ENCODE results near the gene RPL4.

Gene RPL4

DNA sequence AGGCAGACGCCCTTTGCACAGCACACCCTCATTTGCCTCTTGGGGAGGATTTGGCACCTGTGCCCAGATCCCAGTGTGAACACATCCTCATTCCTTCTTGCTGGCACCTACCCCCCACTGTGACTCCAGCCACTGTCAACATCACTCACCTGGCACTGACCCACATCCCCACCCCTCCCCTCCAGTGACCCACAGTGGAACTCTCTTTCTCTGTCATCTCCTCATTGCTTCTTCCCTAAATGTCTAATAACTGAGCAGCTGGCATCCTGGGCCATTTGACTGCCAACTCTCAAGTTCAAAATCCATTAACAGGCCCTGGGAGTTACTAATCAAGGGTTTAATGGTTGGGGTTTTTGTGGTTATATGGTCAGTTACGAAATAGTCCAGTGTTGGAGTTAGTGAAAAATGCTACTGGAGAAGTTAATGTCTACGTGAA is 21.5 kb downstream of the RPL4 start:
- Histone ChIP-seq H3K9me3 (ENCODE audit: control insufficient read depth, low read length) (no peaks in the 10 kb centered on the region), H3K4me1 (ENCODE audit: control insufficient read depth, insufficient read depth, low read depth, low read length) (peaks cover 5% of the 10 kb centered on the region), H3K4ac (ENCODE audit: low read depth in 1 of 2, low read length in 2 of 2) (no peak overlapping the region), H4K91ac (ENCODE audit: low read length) (no peak overlapping the region), H3K27ac (ENCODE audit: low read length, poor library complexity, severe bottlenecking) (no peak overlapping the region), H3K23ac (ENCODE audit: low read length in 2 of 2) (no peak overlapping the region), H2BK12ac (ENCODE audit: low read length in 2 of 2) (no peak overlapping the region), H3K79me1 (replicated peaks; ENCODE audit: low read length, poor library complexity, severe bottlenecking) (peaks cover 27% of the 10 kb centered on the region), H2BK5ac (ENCODE audit: low read depth, low read length, poor library complexity, severe bottlenecking) (no peak overlapping the region), H3K14ac (ENCODE audit: low read length in 2 of 2) (no peak overlapping the region), H2BK15ac (ENCODE audit: low read depth, poor library complexity, severe bottlenecking) (no peak overlapping the region), H2AK5ac (ENCODE audit: low read length, severe bottlenecking) (no peak overlapping the region), H3K4me3 (ENCODE audit: insufficient read depth in 1 of 2, low read depth in 1 of 2, low read length in 2 of 2) (no peak overlapping the region), H3K9ac (ENCODE audit: low read length) (no peak overlapping the region), H4K8ac (ENCODE audit: low read length) (no peak overlapping the region), H3K18ac (ENCODE audit: low read depth in 1 of 2, low read length in 2 of 2) (no peak overlapping the region), H2BK120ac (ENCODE audit: low read depth, low read length) (no peak overlapping the region), H3K27me3 (ENCODE audit: control insufficient read depth in 1 of 2, insufficient read depth in 1 of 2, low read length in 2 of 2) (no peaks in the 10 kb centered on the region), H2AFZ (ENCODE audit: low read depth, low read length) (no peak overlapping the region), H3K36me3 (ENCODE audit: control insufficient read depth in 1 of 2, insufficient read depth in 2 of 2, low read depth in 1 of 2, low read length in 2 of 2) (peaks cover 33 to 60% of the 10 kb centered on the region in 2 experiments), H3K4me2 (ENCODE audit: low read length, poor library complexity, severe bottlenecking) (no peak overlapping the region)
- DNase-seq, result peak; percentile 69
- 88% methylated on average over 3 of the region's 3 CpGs for WGBS

DNA sequence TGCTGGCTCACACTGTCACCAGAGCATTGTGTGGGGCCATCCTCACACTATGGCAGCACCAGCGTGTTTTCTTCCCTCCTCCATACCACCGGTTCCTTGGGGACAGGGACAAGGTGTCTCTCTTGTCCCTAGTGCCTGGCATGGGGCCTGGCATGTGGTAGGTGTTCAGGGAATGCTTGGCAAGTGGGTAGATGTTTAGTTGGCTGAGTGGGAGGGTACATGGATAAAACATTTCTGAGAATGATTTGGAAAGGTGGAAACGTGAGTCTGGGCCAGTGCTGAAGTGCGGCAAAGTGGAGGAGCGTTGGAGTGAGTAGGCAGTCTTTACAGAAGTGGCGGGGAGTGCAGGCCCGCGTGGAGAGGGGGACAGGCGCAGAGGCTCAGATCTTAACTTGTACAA is 22.1 kb downstream of the RPL4 start:
- Histone ChIP-seq H3K23ac (ENCODE audit: low read length in 2 of 2) (no peak overlapping the region), H2BK120ac (ENCODE audit: low read depth, low read length) (no peak overlapping the region), H4K8ac (ENCODE audit: low read length) (no peak overlapping the region), H2AFZ (ENCODE audit: low read depth, low read length) (no peak overlapping the region), H3K79me1 (replicated peaks; ENCODE audit: low read length, poor library complexity, severe bottlenecking) (peaks cover 31% of the 10 kb centered on the region), H2BK15ac (ENCODE audit: low read depth, poor library complexity, severe bottlenecking) (no peak overlapping the region), H2AK5ac (ENCODE audit: low read length, severe bottlenecking) (no peak overlapping the region), H3K36me3 (ENCODE audit: control insufficient read depth in 1 of 2, insufficient read depth in 2 of 2, low read depth in 1 of 2, low read length in 2 of 2) (peaks cover 32 to 54% of the 10 kb centered on the region in 2 experiments), H2BK5ac (ENCODE audit: low read depth, low read length, poor library complexity, severe bottlenecking) (no peak overlapping the region), H3K4me2 (ENCODE audit: low read length, poor library complexity, severe bottlenecking) (no peak overlapping the region), H2BK12ac (ENCODE audit: low read length in 2 of 2) (no peak overlapping the region), H3K4me3 (ENCODE audit: insufficient read depth in 1 of 2, low read depth in 1 of 2, low read length in 2 of 2) (no peak overlapping the region), H3K4me1 (ENCODE audit: control insufficient read depth, insufficient read depth, low read depth, low read length) (peaks cover 5% of the 10 kb centered on the region), H3K9ac (ENCODE audit: low read length) (no peak overlapping the region), H3K9me3 (ENCODE audit: control insufficient read depth, low read length) (no peaks in the 10 kb centered on the region), H3K27ac (ENCODE audit: low read length, poor library complexity, severe bottlenecking) (no peak overlapping the region), H3K4ac (ENCODE audit: low read depth in 1 of 2, low read length in 2 of 2) (no peak overlapping the region), H3K27me3 (ENCODE audit: control insufficient read depth in 1 of 2, insufficient read depth in 1 of 2, low read length in 2 of 2) (no peaks in the 10 kb centered on the region), H3K14ac (ENCODE audit: low read length in 2 of 2) (no peak overlapping the region), H3K18ac (ENCODE audit: low read depth in 1 of 2, low read length in 2 of 2) (no peak overlapping the region), H4K91ac (ENCODE audit: low read length) (no peak overlapping the region)
- DNase-seq, result no peak
- 97% methylated on average over 5 of the region's 9 CpGs for WGBS

DNA sequence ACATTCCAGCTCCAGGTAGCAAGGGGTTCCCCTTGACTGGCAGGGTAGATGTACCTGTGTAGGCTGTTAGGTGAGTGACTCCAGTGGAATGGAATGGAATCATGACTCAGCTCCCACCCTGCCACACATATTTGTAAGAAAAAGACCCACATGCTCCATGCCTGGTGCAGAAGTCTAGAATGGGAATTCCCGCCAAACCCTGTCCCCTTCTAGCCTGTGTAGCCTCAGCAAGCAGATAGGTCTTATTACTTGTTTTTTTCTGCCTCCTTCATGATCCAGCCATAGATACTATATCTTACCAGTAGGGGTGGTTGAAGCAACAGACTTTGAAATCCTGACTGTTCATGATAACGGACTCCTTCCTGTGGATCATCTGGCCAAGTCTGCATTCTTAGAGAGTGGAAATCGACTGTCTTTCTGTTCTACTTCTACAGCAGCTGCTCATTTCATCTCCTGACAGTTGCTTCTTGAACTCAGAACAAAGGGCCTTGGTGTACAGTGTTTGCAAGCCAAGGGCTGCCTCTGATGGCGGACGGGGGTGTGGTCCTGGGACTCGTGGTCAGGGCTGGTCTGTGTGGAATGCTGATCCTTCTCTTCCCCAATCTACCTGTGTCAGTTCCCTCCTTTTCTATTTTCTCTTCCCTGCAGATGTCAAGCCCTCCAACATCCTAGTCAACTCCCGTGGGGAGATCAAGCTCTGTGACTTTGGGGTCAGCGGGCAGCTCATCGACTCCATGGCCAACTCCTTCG is 23.4 kb downstream of the RPL4 start:
- H3K9ac ChIP-seq (ENCODE audit: low read length), result no peak overlapping the region
- no peak overlapping the region for H2BK15ac ChIP-seq (ENCODE audit: low read depth, poor library complexity, severe bottlenecking)
- peaks cover 5% of the 10 kb centered on the region for H3K4me1 ChIP-seq (ENCODE audit: control insufficient read depth, insufficient read depth, low read depth, low read length)
- no peak overlapping the region for H4K91ac ChIP-seq (ENCODE audit: low read length)
- H3K4ac ChIP-seq (ENCODE audit: low read depth in 1 of 2, low read length in 2 of 2), result no peak overlapping the region
- H2AFZ ChIP-seq (ENCODE audit: low read depth, low read length), result no peak overlapping the region
- no peak overlapping the region for H3K27ac ChIP-seq (ENCODE audit: low read length, poor library complexity, severe bottlenecking)
- H3K4me2 ChIP-seq (ENCODE audit: low read length, poor library complexity, severe bottlenecking), result no peak overlapping the region
- no peak overlapping the region for H2BK5ac ChIP-seq (ENCODE audit: low read depth, low read length, poor library complexity, severe bottlenecking)
- no peak overlapping the region for H3K4me3 ChIP-seq (ENCODE audit: insufficient read depth in 1 of 2, low read depth in 1 of 2, low read length in 2 of 2)
- DNase-seq, result no peak
- H2BK120ac ChIP-seq (ENCODE audit: low read depth, low read length), result no peak overlapping the region
- H3K36me3 ChIP-seq (ENCODE audit: control insufficient read depth in 1 of 2, insufficient read depth in 2 of 2, low read depth in 1 of 2, low read length in 2 of 2), result peaks cover 31 to 43% of the 10 kb centered on the region in 2 experiments
- no peak overlapping the region for H3K14ac ChIP-seq (ENCODE audit: low read length in 2 of 2)
- H4K8ac ChIP-seq (ENCODE audit: low read length), result no peak overlapping the region
- no peak overlapping the region for H2AK5ac ChIP-seq (ENCODE audit: low read length, severe bottlenecking)
- WGBS, result 95% methylated on average over 9 of the region's 10 CpGs
- no peaks in the 10 kb centered on the region for H3K27me3 ChIP-seq (ENCODE audit: control insufficient read depth in 1 of 2, insufficient read depth in 1 of 2, low read length in 2 of 2)
- H3K18ac ChIP-seq (ENCODE audit: low read depth in 1 of 2, low read length in 2 of 2), result no peak overlapping the region
- H3K23ac ChIP-seq (ENCODE audit: low read length in 2 of 2), result no peak overlapping the region
- H2BK12ac ChIP-seq (ENCODE audit: low read length in 2 of 2), result no peak overlapping the region
- peaks cover 30% of the 10 kb centered on the region for H3K79me1 ChIP-seq (replicated peaks; ENCODE audit: low read length, poor library complexity, severe bottlenecking)
- H3K9me3 ChIP-seq (ENCODE audit: control insufficient read depth, low read length), result no peaks in the 10 kb centered on the region

DNA sequence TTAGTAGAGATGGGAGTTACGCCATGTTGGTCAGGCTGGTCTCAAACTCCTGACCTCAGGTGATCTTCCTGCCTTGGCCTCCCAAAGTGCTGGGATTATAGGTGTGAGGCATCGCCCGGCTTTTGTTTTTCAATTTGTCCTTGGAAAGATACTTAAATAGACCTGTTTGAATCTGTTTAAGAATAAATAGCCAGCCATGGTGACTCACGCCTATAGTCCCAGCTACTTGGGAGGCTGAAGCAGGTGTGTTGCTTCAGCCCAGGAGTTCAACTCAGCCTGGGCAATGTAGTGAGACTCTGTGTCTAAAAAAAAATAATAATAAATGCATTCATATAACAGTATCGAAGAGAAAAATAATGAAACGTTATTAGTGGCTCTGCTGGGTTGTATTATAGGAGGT is 24.4 kb downstream of the RPL4 start:
- 100% methylated on average over 4 of the region's 6 CpGs for WGBS
- Histone ChIP-seq H2BK120ac (ENCODE audit: low read depth, low read length) (no peak overlapping the region), H3K4ac (ENCODE audit: low read depth in 1 of 2, low read length in 2 of 2) (no peak overlapping the region), H3K18ac (ENCODE audit: low read depth in 1 of 2, low read length in 2 of 2) (no peak overlapping the region), H2BK5ac (ENCODE audit: low read depth, low read length, poor library complexity, severe bottlenecking) (no peak overlapping the region), H4K8ac (ENCODE audit: low read length) (no peak overlapping the region), H2AK5ac (ENCODE audit: low read length, severe bottlenecking) (no peak overlapping the region), H3K23ac (ENCODE audit: low read length in 2 of 2) (no peak overlapping the region), H3K79me1 (replicated peaks; ENCODE audit: low read length, poor library complexity, severe bottlenecking) (peaks cover 25% of the 10 kb centered on the region), H2AFZ (ENCODE audit: low read depth, low read length) (no peak overlapping the region), H2BK12ac (ENCODE audit: low read length in 2 of 2) (no peak overlapping the region), H3K27me3 (ENCODE audit: control insufficient read depth in 1 of 2, insufficient read depth in 1 of 2, low read length in 2 of 2) (no peaks in the 10 kb centered on the region), H2BK15ac (ENCODE audit: low read depth, poor library complexity, severe bottlenecking) (no peak overlapping the region), H3K36me3 (ENCODE audit: control insufficient read depth in 1 of 2, insufficient read depth in 2 of 2, low read depth in 1 of 2, low read length in 2 of 2) (peaks cover 28 to 33% of the 10 kb centered on the region in 2 experiments), H3K4me1 (ENCODE audit: control insufficient read depth, insufficient read depth, low read depth, low read length) (peaks cover 5% of the 10 kb centered on the region), H3K14ac (ENCODE audit: low read length in 2 of 2) (no peak overlapping the region), H3K9me3 (ENCODE audit: control insufficient read depth, low read length) (no peaks in the 10 kb centered on the region), H3K27ac (ENCODE audit: low read length, poor library complexity, severe bottlenecking) (no peak overlapping the region), H3K4me2 (ENCODE audit: low read length, poor library complexity, severe bottlenecking) (no peak overlapping the region), H3K9ac (ENCODE audit: low read length) (no peak overlapping the region), H4K91ac (ENCODE audit: low read length) (no peak overlapping the region), H3K4me3 (ENCODE audit: insufficient read depth in 1 of 2, low read depth in 1 of 2, low read length in 2 of 2) (no peak overlapping the region)
- no peak for DNase-seq
